ENCODE measurements around the gene FAM181B. TPM values are rescaled to one million over a fixed set of nuclear protein-coding genes. Genes with fewer than 3 reads are reported as not detected.

The FAM181B gene
- total RNA-seq, 1 donor from 2014 or later = 0.10 TPM

DNA sequence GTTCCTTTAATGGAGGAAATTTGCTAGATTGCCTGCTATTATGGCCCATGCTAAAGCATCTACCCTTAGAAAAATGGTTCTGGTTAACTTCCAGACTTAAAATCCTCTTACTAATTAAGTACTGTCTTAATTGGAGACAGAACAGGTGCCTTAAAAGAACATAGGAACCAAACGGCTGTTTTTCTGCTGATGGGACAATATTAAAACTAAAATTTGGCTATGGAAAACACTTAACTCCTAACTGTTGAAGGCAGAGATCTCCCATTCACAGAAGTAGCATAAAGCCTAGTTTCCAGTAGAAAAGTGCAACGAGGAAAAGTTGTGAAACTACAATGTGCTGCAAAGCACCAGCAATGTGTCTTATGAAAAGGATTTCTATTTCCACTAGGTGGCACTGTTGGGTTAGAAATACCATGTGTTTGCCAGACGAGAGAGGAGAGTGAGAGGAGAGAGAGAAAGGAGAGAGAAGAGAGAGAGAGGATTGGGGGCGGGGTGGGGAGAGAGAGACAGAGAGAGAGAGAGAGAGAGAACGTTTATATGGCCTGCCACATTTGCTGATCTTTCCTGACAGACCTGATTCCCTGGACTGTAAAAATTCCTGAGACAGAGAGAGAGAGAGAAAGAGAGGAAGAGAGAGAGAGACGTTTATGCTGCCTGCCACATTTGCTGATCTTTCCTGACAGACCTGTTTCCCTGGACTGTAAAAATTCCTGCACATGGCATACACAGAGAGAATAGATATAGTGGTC lies 51.5 kb downstream of the FAM181B start:
- peak; percentile 68 for DNase-seq (ENCODE audit: low read depth)

DNA sequence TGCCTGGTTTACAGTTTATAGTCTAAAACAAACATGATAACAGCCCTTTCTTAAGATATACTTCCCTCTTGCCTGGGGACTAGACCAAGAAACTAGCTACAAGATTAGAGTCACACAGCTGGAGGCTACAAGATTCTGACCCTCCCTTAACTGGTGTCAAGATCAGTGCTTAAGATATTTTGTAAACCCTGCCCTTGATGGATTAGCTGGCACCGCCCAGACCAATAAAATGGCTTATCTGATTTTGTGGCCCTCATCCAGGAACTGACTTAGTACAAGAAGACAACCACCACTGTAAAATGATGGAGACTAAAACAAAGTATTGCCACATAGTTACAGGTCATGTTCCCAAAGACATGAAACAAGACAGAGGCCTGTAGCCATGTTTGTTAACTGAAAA lies 53.4 kb downstream of the FAM181B start:
- no peak for DNase-seq (ENCODE audit: low read depth)

Other genes starting within 250 kb of the FAM181B start
- 32.1 and 79.7 TPM in 2 replicates for gene PRCP, start 166.6 kb upstream of the FAM181B start, total RNA-seq
- 0.99 and 8.5 TPM in 2 replicates for gene DDIAS, start 167.9 kb upstream of the FAM181B start, total RNA-seq